ENCODE measurements around the gene VAV1. TPM values are rescaled to one million over a fixed set of nuclear protein-coding genes. Genes with fewer than 3 reads are reported as not detected.

Gene VAV1
- total and polyA plus RNA-seq, 9 of the 15 experiments (the other 6 are each of a cell fraction or from before 2014, with no cell fraction given), result 0.46 to 20.1 (median 11.1) TPM

DNA sequence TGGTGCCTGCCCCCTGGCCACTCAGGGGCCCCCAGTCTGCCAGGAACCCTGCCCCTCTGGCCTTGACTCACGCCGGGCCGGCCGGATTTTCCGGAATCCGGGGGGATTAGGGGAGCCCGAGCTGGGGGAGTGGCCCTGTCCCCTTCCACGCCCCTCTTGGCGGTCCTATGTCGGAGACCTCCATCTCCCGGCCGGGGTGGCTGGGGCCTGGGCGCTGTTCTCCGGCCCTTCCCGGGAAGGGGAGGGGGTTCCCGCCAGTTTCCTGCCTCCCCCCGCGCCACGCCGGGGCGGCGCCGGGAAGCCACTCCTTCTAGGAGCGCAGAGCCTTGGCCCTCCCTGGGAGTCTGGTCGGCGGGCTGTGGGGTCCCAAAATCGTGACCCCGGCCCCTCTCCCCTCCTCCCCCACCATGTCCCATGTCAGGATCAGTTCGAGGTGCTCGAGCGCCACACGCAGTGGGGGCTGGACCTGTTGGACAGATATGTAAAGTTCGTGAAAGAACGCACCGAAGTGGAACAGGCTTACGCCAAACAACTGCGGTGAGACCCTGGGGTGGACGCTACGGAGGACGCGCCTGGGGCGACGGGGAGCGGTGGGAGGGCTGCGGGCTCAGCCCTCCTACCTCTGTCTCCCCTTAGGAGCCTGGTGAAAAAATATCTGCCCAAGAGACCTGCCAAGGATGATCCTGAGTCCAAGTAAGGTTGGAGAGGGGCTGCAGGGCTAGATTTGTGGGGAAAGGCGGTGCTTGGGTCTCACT is 31.7 kb upstream of the VAV1 start (continued):
- TF ChIP-seq ZBTB11 (CRISPR knock-in tag; IDR thresholded peaks at IDR 0.05) (peak in 1 of 3 experiments; percentile 56; a peak in 1 of 6 replicates), ZBTB40 (IDR thresholded peaks at IDR 0.05) (peak; percentile 29; the same call in 1 of the 2 replicates), ZBTB40 (CRISPR knock-in tag; IDR thresholded peaks at IDR 0.05) (no peak), CTCFL (IDR thresholded peaks at IDR 0.05; ENCODE audit: borderline replicate concordance, insufficient read depth, low read depth, low read length, poor library complexity, severe bottlenecking) (no peak), EWSR1 (IDR thresholded peaks at IDR 0.05; ENCODE audit: borderline replicate concordance, low read depth, partially characterized antibody) (no peak), ZNF384 (IDR thresholded peaks at IDR 0.05; ENCODE audit: low read depth, low read length) (no peak)

All from K562 (cell line).